Gastroesophageal sphincter (tissue), 4 donors: ENCODE data around the gene TMEM74B. TPM values are rescaled to one million over a fixed set of nuclear protein-coding genes. Genes with fewer than 3 reads are reported as not detected.

Experiments
- ATAC-seq: fragments of 150-250 bp; one replicate; pipeline ENCODE4 v1.9.1; 2016; ENCODE audit warnings: mild to moderate bottlenecking, moderate library complexity
- H3K27ac ChIP-seq, 4 donors: fragments of 200-600 bp; sonication (generic) in 3 of 4; 1 replicate in 3 of 4; 2 replicates in 1 of 4; pipeline ENCODE4 v1.5.1; 2016 to 2019
- H3K27me3 ChIP-seq: fragments of 200-600 bp; sonication (generic); one replicate; pipeline ENCODE4 v1.5.1; 2019
- H3K36me3 ChIP-seq, 2 donors: fragments of 200-600 bp; sonication (generic); one replicate each; pipeline ENCODE4 v1.5.1; 2019; ENCODE audit warnings: control low read depth in 1 of 2
- H3K4me1 ChIP-seq, 3 donors: fragments of 200-600 bp; sonication (generic); 1 replicate in 2 of 3; 2 replicates in 1 of 3; pipeline ENCODE4 v1.5.1; 2016 to 2019; ENCODE audit warnings: control low read depth in 2 of 3
- H3K4me3 ChIP-seq, 2 donors: fragments of 200-600 bp; sonication (generic); one replicate each; pipeline ENCODE4 v1.5.1; 2019; ENCODE audit warnings: mild to moderate bottlenecking in 1 of 2, moderate library complexity in 1 of 2
- H3K9me3 ChIP-seq, 3 donors: fragments of 200-600 bp; sonication (generic); one replicate each; pipeline ENCODE4 v1.5.1; 2017 to 2019; ENCODE audit warnings: control low read depth in 2 of 3
- EP300 ChIP-seq: sonication (generic); formaldehyde crosslinking; IDR thresholded peaks from one replicate; pipeline ENCODE4 v1.6.1; 2017; ENCODE audit warnings: antibody characterized with exemption, mild to moderate bottlenecking
- POLR2A ChIP-seq, 2 donors: fragments of 450-650 bp; IDR thresholded peaks; one replicate each; pipeline ENCODE4 v1.6.1; 2017; ENCODE audit warnings: antibody characterized with exemption in 2 of 2, mild to moderate bottlenecking in 2 of 2, moderate library complexity in 1 of 2
- POLR2AphosphoS5 ChIP-seq: sonication (generic); formaldehyde crosslinking; IDR thresholded peaks from one replicate; pipeline ENCODE4 v1.6.1; 2017; ENCODE audit warnings: antibody characterized with exemption
- WGBS, 2 donors: methylation state at CpG; one replicate each; pipeline ENCODE4 v1.1.5; 2018; ENCODE audit warnings: low coverage in 1 of 2; 5-methylcytosine and 5-hydroxymethylcytosine counted together
- total RNA-seq, 4 donors: library from RNA; depleted of rRNA; stranded (reverse); fragments of >200 nt; gene quantifications; one replicate each; pipeline ENCODE4 v1.1.0, GENCODE V29; 2016
- TF ChIP-seq, protein P1 (sequence below), 4 experiments: fragments of 200-600 bp in 2 of 4; fragments of 450-650 bp in 2 of 4; sonication (generic) in 1 of 4; IDR thresholded peaks; one replicate each; pipeline ENCODE4 v1.5.1; 2017 to 2019; ENCODE audit warnings: antibody characterized with exemption in 4 of 4, mild to moderate bottlenecking in 2 of 4, moderate library complexity in 2 of 4

Gene TMEM74B
- total RNA-seq, 4 donors from 2014 or later, result 1.5 to 1.8 TPM; not detected in 2

DNA sequence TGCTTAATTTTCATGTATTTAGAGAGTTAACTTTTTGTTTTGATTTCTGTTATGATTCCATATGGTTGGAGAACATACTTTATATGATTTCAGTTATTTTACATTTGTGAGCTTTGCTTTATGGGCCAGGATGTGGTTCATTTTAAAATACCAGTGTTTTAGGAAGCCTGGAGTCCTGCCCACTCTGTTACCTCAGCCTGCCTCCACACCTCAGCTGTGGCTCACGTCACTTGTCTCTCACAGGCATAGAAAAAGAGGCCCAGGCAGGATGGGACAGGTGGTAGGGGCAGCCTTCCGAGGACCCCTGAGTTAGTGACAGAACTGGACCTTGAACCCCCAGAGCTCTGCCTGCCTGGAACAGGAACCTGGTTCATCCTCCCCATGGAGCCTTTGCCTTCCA lies 50.4 kb downstream of the TMEM74B start:
- ATAC-seq, result no peak
- WGBS, 2 donors, result 50% methylated on average over 2 of the region's 2 CpGs; no CpG with 5 or more reads in 1 of the 2 donors

DNA sequence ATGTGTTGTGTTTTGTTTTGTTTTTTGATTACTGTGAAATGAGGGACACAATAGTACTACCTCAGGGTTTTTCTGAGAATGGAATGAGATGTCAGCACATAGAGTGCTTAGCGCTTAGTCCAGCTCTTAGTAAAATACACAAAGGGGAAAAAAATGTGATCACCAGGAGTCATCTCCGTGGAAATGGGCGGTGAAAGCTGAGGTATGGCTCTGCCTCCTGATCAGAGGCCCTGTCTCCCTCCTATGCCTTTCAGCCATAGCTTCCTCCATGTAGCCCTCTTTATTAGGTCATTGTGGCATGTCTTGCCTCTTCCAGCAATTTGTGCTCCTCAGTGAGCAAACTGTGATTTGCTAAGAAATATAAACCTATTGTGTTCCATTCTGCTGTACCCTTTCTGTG lies 53.4 kb downstream of the TMEM74B start:
- H3K36me3 ChIP-seq, result peaks cover 6 to 91% of the 10 kb centered on the region in 2 donors
- no peak for ATAC-seq
- no peak for TF ChIP-seq POLR2AphosphoS5
- TF ChIP-seq EP300, result no peak
- no peak for TF ChIP-seq POLR2A (IDR thresholded peaks at IDR 0.05)
- TF ChIP-seq, protein P1, sequence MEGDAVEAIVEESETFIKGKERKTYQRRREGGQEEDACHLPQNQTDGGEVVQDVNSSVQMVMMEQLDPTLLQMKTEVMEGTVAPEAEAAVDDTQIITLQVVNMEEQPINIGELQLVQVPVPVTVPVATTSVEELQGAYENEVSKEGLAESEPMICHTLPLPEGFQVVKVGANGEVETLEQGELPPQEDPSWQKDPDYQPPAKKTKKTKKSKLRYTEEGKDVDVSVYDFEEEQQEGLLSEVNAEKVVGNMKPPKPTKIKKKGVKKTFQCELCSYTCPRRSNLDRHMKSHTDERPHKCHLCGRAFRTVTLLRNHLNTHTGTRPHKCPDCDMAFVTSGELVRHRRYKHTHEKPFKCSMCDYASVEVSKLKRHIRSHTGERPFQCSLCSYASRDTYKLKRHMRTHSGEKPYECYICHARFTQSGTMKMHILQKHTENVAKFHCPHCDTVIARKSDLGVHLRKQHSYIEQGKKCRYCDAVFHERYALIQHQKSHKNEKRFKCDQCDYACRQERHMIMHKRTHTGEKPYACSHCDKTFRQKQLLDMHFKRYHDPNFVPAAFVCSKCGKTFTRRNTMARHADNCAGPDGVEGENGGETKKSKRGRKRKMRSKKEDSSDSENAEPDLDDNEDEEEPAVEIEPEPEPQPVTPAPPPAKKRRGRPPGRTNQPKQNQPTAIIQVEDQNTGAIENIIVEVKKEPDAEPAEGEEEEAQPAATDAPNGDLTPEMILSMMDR (IDR thresholded peaks at IDR 0.05), result no peak

More for the DNA sequence above, 50.4 kb downstream of the TMEM74B start:
- no peaks in the 10 kb centered on the region for H3K9me3 ChIP-seq
- H3K4me3 ChIP-seq, result no peak overlapping the region
- no peaks in the 10 kb centered on the region for H3K4me1 ChIP-seq
- H3K27ac ChIP-seq, result no peak overlapping the region
- no peaks in the 10 kb centered on the region for H3K27me3 ChIP-seq
- peaks cover 6 to 91% of the 10 kb centered on the region in 2 donors for H3K36me3 ChIP-seq
- TF ChIP-seq POLR2AphosphoS5, result no peak
- TF ChIP-seq POLR2A (IDR thresholded peaks at IDR 0.05), result no peak
- no peak for TF ChIP-seq EP300
- TF ChIP-seq, protein P1 (IDR thresholded peaks at IDR 0.05), result no peak

DNA sequence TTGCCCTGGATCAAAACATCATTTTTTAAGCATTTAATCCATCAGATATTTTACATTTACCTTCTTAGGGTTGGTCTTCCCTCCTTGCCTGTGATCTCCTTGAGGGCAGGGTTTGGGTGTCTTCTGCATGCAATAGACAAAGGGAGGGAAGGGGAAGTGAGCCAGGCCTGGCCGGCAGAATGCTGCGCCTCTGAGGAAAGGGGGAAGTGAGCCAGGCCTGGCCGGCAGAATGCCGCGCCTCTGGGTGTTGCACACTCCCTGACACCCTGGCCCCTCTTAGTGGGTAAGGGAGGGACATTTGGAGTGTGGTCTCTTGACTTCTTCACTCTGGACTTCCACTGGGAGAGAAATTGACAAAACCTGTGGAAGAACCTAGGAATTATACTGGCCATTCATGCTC lies 53.9 kb downstream of the TMEM74B start:
- H3K27ac ChIP-seq, result no peak overlapping the region
- H3K27me3 ChIP-seq, result no peaks in the 10 kb centered on the region
- WGBS, 2 donors, result 81% methylated on average over 5 of the region's 5 CpGs; no CpG with 5 or more reads in 1 of the 2 donors
- H3K36me3 ChIP-seq, result peaks cover 7 to 91% of the 10 kb centered on the region in 2 donors
- H3K4me3 ChIP-seq, result no peak overlapping the region
- no peaks in the 10 kb centered on the region for H3K4me1 ChIP-seq
- no peaks in the 10 kb centered on the region for H3K9me3 ChIP-seq
- no peak for ATAC-seq
- TF ChIP-seq POLR2AphosphoS5 (no peak), POLR2A (IDR thresholded peaks at IDR 0.05) (no peak), EP300 (no peak)
- TF ChIP-seq, protein P1 (IDR thresholded peaks at IDR 0.05), result no peak

More for the DNA sequence above, 53.4 kb downstream of the TMEM74B start:
- Histone ChIP-seq H3K9me3 (no peaks in the 10 kb centered on the region), H3K4me3 (no peak overlapping the region), H3K27ac (no peak overlapping the region), H3K4me1 (no peaks in the 10 kb centered on the region), H3K27me3 (no peaks in the 10 kb centered on the region)
- WGBS, 2 donors, result 90 to 94% methylated on average over 3 of the region's 3 CpGs

Other genes starting within 250 kb of the TMEM74B start
- gene RSPO4, start 182.7 kb downstream of the TMEM74B start, total RNA-seq, result under 1 TPM in 3 of 4 donors, not detected in 1; 0.27 to 0.47 (median 0.27) TPM
- 100 to 1,000 TPM in 3 of 4 donors, 10 to 100 TPM in 1; 99.6 to 118 (median 116) TPM for gene PSMF1, start 66.4 kb downstream of the TMEM74B start, total RNA-seq
- 1 to 10 TPM in 1 of 4 donors, under 1 TPM in 2, not detected in 1; 0.27 to 1.3 (median 0.62) TPM for gene C20orf202, start 18.5 kb upstream of the TMEM74B start, total RNA-seq
- not detected for gene RAD21L1, start 41.1 kb upstream of the TMEM74B start, total RNA-seq
- gene SNPH, start 81.3 kb upstream of the TMEM74B start, total RNA-seq, result 10 to 100 TPM in 3 of 4 donors, 1 to 10 TPM in 1; 9.8 to 31.6 (median 12.5) TPM
- 10 to 100 TPM in 1 of 4 donors, 1 to 10 TPM in 3; 1.6 to 17.5 (median 3.5) TPM for gene SDCBP2, start 144.2 kb upstream of the TMEM74B start, total RNA-seq
- 100 to 1,000 TPM in 1 of 4 donors, 10 to 100 TPM in 3; 78.6 to 116 (median 86.8) TPM for gene FKBP1A, start 208.1 kb upstream of the TMEM74B start, total RNA-seq